K562 (cell line): ENCODE results near the gene CGA. TPM values are rescaled to one million over a fixed set of nuclear protein-coding genes. Genes with fewer than 3 reads are reported as not detected.

Experiments
- ATAC-seq: fragments of 200-7000 bp; cut with Tn5 transposase; 3 replicates; pipeline ENCODE4 v1.9.1; 2020; ENCODE audit warnings: moderate library complexity
- BruUV-seq: library from RNA; stranded (reverse); fragments of 400-500 nt; replicated peaks from 2 replicates; lab custom pipeline; 2021; lab: Mats Ljungman, UMichigan
- CTCF ChIA-PET: fragments of 300-600 bp; formaldehyde crosslinking; extraction: SDS; loops from one replicate; lab custom pipeline; 2021; ENCODE audit warnings: low intra/inter-chr PET ratio; lab: Yijun Ruan, JAX
- POLR2A ChIA-PET: fragments of 300-600, 350-650 bp; sonication (Branson Sonifier 250); formaldehyde crosslinking; extraction: SDS; loops from one replicate; lab custom pipeline; 2021; ENCODE audit warnings: antibody characterized with exemption, inconsistent platforms; lab: Yijun Ruan, JAX
- DNase-seq, 4 experiments: peaks; one replicate each; pipeline versions ENCODE4 v3.0.0 to v3.0.0-alpha.2; 2011 to 2018; ENCODE audit warnings: low spot score in 3 of 4, mixed read lengths in 3 of 4; ENCODE audit errors: extremely low read depth in 1 of 4
- FAIRE-seq: peaks from 2 replicates; lab custom pipeline; 2011; peaks lifted over from hg19 to GRCh38; lab: Jason Lieb, UNC
- H2AFZ ChIP-seq: 2 replicates; pipeline ENCODE4 v1.6.0; 2011; ENCODE audit warnings: low read depth, low read length, control low read depth, inconsistent platforms
- H3K27ac ChIP-seq: fragments of 200-600 bp; 3 replicates; pipeline ENCODE4 v1.8.0; 2011; ENCODE audit warnings: low read depth, mild to moderate bottlenecking, control low read depth, inconsistent platforms, low read length, moderate library complexity, mixed read lengths; ENCODE audit errors: extremely low read depth
- H3K27me3 ChIP-seq, 2 experiments: fragments of 300-600 bp in 1 of 2; 2 replicates in 1 of 2; 3 replicates in 1 of 2; pipeline versions ENCODE4 v1.6.0 to v1.8.0; 2011; ENCODE audit warnings: inconsistent platforms in 2 of 2, low read length in 2 of 2, mild to moderate bottlenecking in 1 of 2, mixed read lengths in 1 of 2, moderate library complexity in 1 of 2; ENCODE audit not compliant: control insufficient read depth in 2 of 2, insufficient read depth in 2 of 2
- H3K36me3 ChIP-seq: fragments of 300-600 bp; 3 replicates; pipeline ENCODE4 v1.8.0; 2011; ENCODE audit warnings: mild to moderate bottlenecking, low read length, inconsistent platforms; ENCODE audit not compliant: control insufficient read depth, insufficient read depth
- H3K4me1 ChIP-seq, 2 experiments: fragments of 200-600 bp in 1 of 2; replicated peaks in 1 of 2; 2 replicates in 1 of 2; 3 replicates in 1 of 2; pipeline versions ENCODE4 v1.5.1 to v1.8.0; 2011; ENCODE audit warnings: inconsistent platforms in 2 of 2, low read length in 2 of 2, mild to moderate bottlenecking in 1 of 2, mixed read lengths in 1 of 2, moderate library complexity in 1 of 2; ENCODE audit not compliant: control insufficient read depth in 2 of 2, insufficient read depth in 2 of 2
- H3K4me2 ChIP-seq: 2 replicates; pipeline ENCODE4 v1.6.1; 2011; ENCODE audit warnings: low read length, control low read depth, inconsistent platforms, mixed read lengths; ENCODE audit not compliant: insufficient read depth
- H3K4me3 ChIP-seq: fragments of 200-600 bp; sonication (generic), shearing (Covaris generic); 2 replicates; pipeline ENCODE4 v1.5.1; 2016; ENCODE audit warnings: control low read depth, inconsistent platforms
- H3K79me2 ChIP-seq: fragments of 200-600 bp; 3 replicates; pipeline ENCODE4 v1.8.0; 2011; ENCODE audit warnings: low read length, inconsistent platforms; ENCODE audit not compliant: control insufficient read depth, insufficient read depth
- H3K9ac ChIP-seq, 2 experiments: 2 replicates each; pipeline versions ENCODE4 v1.6.0 to v1.6.1; 2011; ENCODE audit warnings: low read depth in 2 of 2, low read length in 2 of 2, control low read depth in 1 of 2, inconsistent platforms in 1 of 2, mild to moderate bottlenecking in 1 of 2, mixed read lengths in 1 of 2; ENCODE audit not compliant: insufficient read depth in 1 of 2
- H3K9me1 ChIP-seq: one replicate; pipeline ENCODE4 v1.6.0; 2011; ENCODE audit warnings: inconsistent platforms, mild to moderate bottlenecking, low read length, moderate library complexity; ENCODE audit not compliant: control insufficient read depth, insufficient read depth
- H3K9me3 ChIP-seq: replicated peaks from 2 replicates; pipeline ENCODE4 v1.5.1; 2011; ENCODE audit warnings: low read depth, low read length, inconsistent platforms; ENCODE audit not compliant: control insufficient read depth, insufficient read depth
- H4K20me1 ChIP-seq: replicated peaks from 2 replicates; pipeline ENCODE4 v1.6.1; 2011; ENCODE audit warnings: low read length, inconsistent platforms, mixed read lengths; ENCODE audit not compliant: control insufficient read depth, insufficient read depth
- SP1 ChIP-seq: sonication (generic); formaldehyde crosslinking; IDR thresholded peaks from 2 replicates; pipeline ENCODE4 v1.8.1; 2022; ENCODE audit warnings: mild to moderate bottlenecking, missing genetic modification reagents
- WGBS: fragments of 100-300 bp; shearing (Covaris generic); methylation state at CpG from one replicate; pipeline ENCODE4 v1.1.6; 2016; ENCODE audit warnings: low coverage, mixed read lengths; ENCODE audit not compliant: insufficient coverage; ENCODE audit errors: missing lambda C conversion rate; 5-methylcytosine and 5-hydroxymethylcytosine counted together
- in situ Hi-C: fragments of 300-500 bp; cut with MboI; formaldehyde crosslinking; loops from 4 replicates; pipeline ENCODE4 v1.15.0; 2018; ENCODE audit warnings: inconsistent platforms, mixed read lengths
- intact Hi-C: fragments of 100-400 bp; cut with micrococcal nuclease; formaldehyde crosslinking; loops from 2 replicates; pipeline ENCODE4 v1.14.2; 2022
- polyA plus RNA-seq, 8 experiments: library from polyadenylated mRNA; depleted of rRNA in 4 of 8; stranded (reverse) in 5 of 8; unstranded in 3 of 8; fragments of >200 nt; fragmentation: Nextera tagmentation in 2 of 8; fragmentation: Illumina TruSeq in 1 of 8; extraction: Ambion mirVana in 2 of 8; extraction: Trizol in 1 of 8; gene quantifications; 2 replicates each; pipeline versions ENCODE4 v1.2.1 to v1.2.3, GENCODE V29; 2011 to 2014; ENCODE audit warnings: inconsistent platforms in 1 of 8, missing spikeins in 1 of 8
- total RNA-seq, 7 experiments: library from RNA; depleted of rRNA in 6 of 7; stranded (reverse); fragments of >200 nt in 6 of 7; fragmentation: Illumina TruSeq in 2 of 7; extraction: Trizol in 2 of 7; gene quantifications; 2 replicates each; pipeline versions ENCODE4 v1.2.1 to v1.2.3, GENCODE V29; 2011 to 2021; ENCODE audit warnings: low replicate concordance in 1 of 7
- TF ChIP-seq, protein P1 (sequence below): fragments of 250-450 bp; sonication (Bioruptor Pico); IDR thresholded peaks from 2 replicates; pipeline ENCODE4 v1.8.0; 2022; ENCODE audit warnings: moderate library complexity, mild to moderate bottlenecking, inconsistent platforms
- TF ChIP-seq, protein P2 (sequence below): fragments of 250-450 bp; sonication (Bioruptor Pico); IDR thresholded peaks from 2 replicates; pipeline ENCODE4 v1.8.0; 2022; ENCODE audit warnings: inconsistent platforms

CGA gene
- total and polyA plus RNA-seq, 9 of the 15 experiments (the other 6 are each of a cell fraction or from before 2014, with no cell fraction given): 0.13 to 0.24 TPM; not detected in 7

DNA sequence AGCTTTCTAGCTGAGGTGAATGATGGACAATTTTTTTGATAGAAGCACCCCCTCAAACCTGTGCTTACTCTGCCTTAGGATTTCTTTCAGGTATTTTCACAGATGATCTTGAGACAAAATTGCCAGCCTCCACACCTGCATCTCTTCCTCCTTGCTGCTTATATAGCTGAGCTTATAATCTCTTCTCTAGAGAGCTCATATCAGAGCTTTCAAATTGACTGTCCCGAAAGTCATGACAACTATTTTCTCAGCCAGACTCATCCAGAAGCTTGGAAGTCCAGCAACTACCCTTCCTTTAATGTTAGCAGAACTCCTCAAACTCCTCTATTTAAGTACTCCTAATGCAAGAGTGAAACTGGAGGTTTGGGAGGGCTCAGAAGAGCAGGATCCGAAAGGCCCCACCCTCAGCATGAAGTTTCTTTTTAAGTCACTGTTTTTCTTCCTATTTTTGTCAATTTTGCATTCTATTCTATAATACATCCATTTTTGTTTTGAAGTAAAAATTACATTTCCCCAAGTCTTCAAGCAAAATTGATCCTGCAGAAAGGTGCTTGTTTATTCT, 12.7 kb downstream of the CGA start:
- no TSS peak for BruUV-seq
- no peak overlapping the region for H3K4me3 ChIP-seq
- H2AFZ ChIP-seq: no peak overlapping the region
- no peak overlapping the region for H3K27ac ChIP-seq
- ChIA-PET CTCF (no interaction called here), POLR2A (interaction anchor here (0.8 kb wide), 1 partner anchor 805 kb away, joined by 4 read pairs; no protein-coding TSS in a partner anchor)
- no peaks in the 10 kb centered on the region for H4K20me1 ChIP-seq
- no peak overlapping the region for H3K4me2 ChIP-seq
- no peaks in the 10 kb centered on the region for H3K79me2 ChIP-seq
- no peak for FAIRE-seq
- H3K9ac ChIP-seq: no peak overlapping the region
- WGBS: 0% methylated on average over 2 of the region's 2 CpGs
- TF ChIP-seq, protein P1, sequence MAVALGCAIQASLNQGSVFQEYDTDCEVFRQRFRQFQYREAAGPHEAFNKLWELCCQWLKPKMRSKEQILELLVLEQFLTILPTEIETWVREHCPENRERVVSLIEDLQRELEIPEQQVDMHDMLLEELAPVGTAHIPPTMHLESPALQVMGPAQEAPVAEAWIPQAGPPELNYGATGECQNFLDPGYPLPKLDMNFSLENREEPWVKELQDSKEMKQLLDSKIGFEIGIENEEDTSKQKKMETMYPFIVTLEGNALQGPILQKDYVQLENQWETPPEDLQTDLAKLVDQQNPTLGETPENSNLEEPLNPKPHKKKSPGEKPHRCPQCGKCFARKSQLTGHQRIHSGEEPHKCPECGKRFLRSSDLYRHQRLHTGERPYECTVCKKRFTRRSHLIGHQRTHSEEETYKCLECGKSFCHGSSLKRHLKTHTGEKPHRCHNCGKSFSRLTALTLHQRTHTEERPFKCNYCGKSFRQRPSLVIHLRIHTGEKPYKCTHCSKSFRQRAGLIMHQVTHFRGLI: no peak
- TF ChIP-seq SP1: no peak
- TF ChIP-seq, protein P2, sequence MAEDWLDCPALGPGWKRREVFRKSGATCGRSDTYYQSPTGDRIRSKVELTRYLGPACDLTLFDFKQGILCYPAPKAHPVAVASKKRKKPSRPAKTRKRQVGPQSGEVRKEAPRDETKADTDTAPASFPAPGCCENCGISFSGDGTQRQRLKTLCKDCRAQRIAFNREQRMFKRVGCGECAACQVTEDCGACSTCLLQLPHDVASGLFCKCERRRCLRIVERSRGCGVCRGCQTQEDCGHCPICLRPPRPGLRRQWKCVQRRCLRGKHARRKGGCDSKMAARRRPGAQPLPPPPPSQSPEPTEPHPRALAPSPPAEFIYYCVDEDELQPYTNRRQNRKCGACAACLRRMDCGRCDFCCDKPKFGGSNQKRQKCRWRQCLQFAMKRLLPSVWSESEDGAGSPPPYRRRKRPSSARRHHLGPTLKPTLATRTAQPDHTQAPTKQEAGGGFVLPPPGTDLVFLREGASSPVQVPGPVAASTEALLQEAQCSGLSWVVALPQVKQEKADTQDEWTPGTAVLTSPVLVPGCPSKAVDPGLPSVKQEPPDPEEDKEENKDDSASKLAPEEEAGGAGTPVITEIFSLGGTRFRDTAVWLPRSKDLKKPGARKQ (CRISPR knock-in tag): no peak
- H3K9me1 ChIP-seq: no peaks in the 10 kb centered on the region
- no peak for DNase-seq
- no peaks in the 10 kb centered on the region for H3K36me3 ChIP-seq
- H3K9me3 ChIP-seq: no peaks in the 10 kb centered on the region
- peaks cover 4% of the 10 kb centered on the region in 2 experiments; a peak in 4 of 5 replicates for H3K27me3 ChIP-seq
- intact Hi-C loops: no loop called here
- in situ Hi-C loops: no loop called here
- no peaks in the 10 kb centered on the region for H3K4me1 ChIP-seq
- ATAC-seq: no peak
